SJCRH30 (cell line): Measurements from ENCODE around the gene CABP2. TPM values are rescaled to one million over a fixed set of nuclear protein-coding genes. Genes with fewer than 3 reads are reported as not detected.

Experiments used
- total RNA-seq: library from RNA; depleted of rRNA; stranded (reverse); fragments of >200 nt; shearing (Covaris generic); gene quantifications from 2 replicates; pipeline ENCODE4 v1.2.3, GENCODE V29; 2014; rRNA removed

Gene CABP2
- total RNA-seq, 1 experiment from 2014 or later, result not detected

Other genes with a start within 250 kb of the CABP2 start
- gene ANKRD13D, start 234.1 kb downstream of the CABP2 start, total RNA-seq, result 15.3 and 19.9 TPM in 2 replicates
- gene SSH3, start 219.9 kb downstream of the CABP2 start, total RNA-seq, result 2.5 TPM in 2 replicates
- 35.4 and 37.5 TPM in 2 replicates for gene POLD4, start 169.9 kb downstream of the CABP2 start, total RNA-seq
- gene CLCF1, start 149.8 kb downstream of the CABP2 start, total RNA-seq, result 5.2 and 6.1 TPM in 2 replicates
- 9.4 and 11.7 TPM in 2 replicates for gene RAD9A, start 131.5 kb downstream of the CABP2 start, total RNA-seq
- gene PPP1CA, start 121.6 kb downstream of the CABP2 start, total RNA-seq, result 169 and 197 TPM in 2 replicates
- not detected in 2 replicates for gene TBC1D10C, start 119.4 kb downstream of the CABP2 start, total RNA-seq
- gene CARNS1, start 107.8 kb downstream of the CABP2 start, total RNA-seq, result 0.05 and 0.08 TPM in 2 replicates
- 25.9 and 33.5 TPM in 2 replicates for gene RPS6KB2, start 95.0 kb downstream of the CABP2 start, total RNA-seq
- 1.1 TPM in 1 of 2 replicates, not detected in the other for gene PTPRCAP, start 85.8 kb downstream of the CABP2 start, total RNA-seq
- gene CORO1B, start 80.0 kb downstream of the CABP2 start, total RNA-seq, result 25.5 and 30.1 TPM in 2 replicates
- gene GPR152, start 70.7 kb downstream of the CABP2 start, total RNA-seq, result not detected in 2 replicates
- 1.2 and 2.6 TPM in 2 replicates for gene CABP4, start 68.1 kb downstream of the CABP2 start, total RNA-seq
- gene TMEM134, start 54.2 kb downstream of the CABP2 start, total RNA-seq, result 7.6 TPM in 2 replicates
- gene AIP, start 40.4 kb downstream of the CABP2 start, total RNA-seq, result 39.8 and 45.4 TPM in 2 replicates
- 7.9 and 9.7 TPM in 2 replicates for gene PITPNM1, start 18.1 kb downstream of the CABP2 start, total RNA-seq
- gene CDK2AP2, start 15.3 kb downstream of the CABP2 start, total RNA-seq, result 15.8 and 15.9 TPM in 2 replicates
- gene GSTP1, start 60.4 kb upstream of the CABP2 start, total RNA-seq, result 192 and 275 TPM in 2 replicates
- 116 and 137 TPM in 2 replicates for gene NDUFV1, start 83.5 kb upstream of the CABP2 start, total RNA-seq
- 0.76 and 2.4 TPM in 2 replicates for gene NUDT8, start 106.5 kb upstream of the CABP2 start, total RNA-seq
- gene TBX10, start 116.3 kb upstream of the CABP2 start, total RNA-seq, result not detected in 2 replicates
- 0.18 TPM in 1 of 2 replicates, not detected in the other for gene ACY3, start 127.3 kb upstream of the CABP2 start, total RNA-seq
- gene ALDH3B2, start 151.2 kb upstream of the CABP2 start, total RNA-seq, result not detected in 2 replicates